Kidney (tissue), 14 donors: ENCODE data around the gene PIAS4. TPM values are rescaled to one million over a fixed set of nuclear protein-coding genes. Genes with fewer than 3 reads are reported as not detected.

Experiments used
- DNase-seq, 5 donors: peaks; one replicate each; pipeline ENCODE4 v3.0.0-alpha.2; 2013 to 2020
- FAIRE-seq: peaks from 2 replicates; lab custom pipeline; 2012; peaks lifted over from hg19 to GRCh38; lab: Jason Lieb, UNC
- H3K27ac ChIP-seq, 2 donors: one replicate each; pipeline ENCODE4 v1.7.0; 2013; ENCODE audit warnings: low read depth in 2 of 2, low read length in 2 of 2, inconsistent platforms in 1 of 2
- H3K27me3 ChIP-seq: one replicate; pipeline ENCODE4 v1.7.1; 2013; ENCODE audit warnings: low read length, inconsistent platforms; ENCODE audit not compliant: control insufficient read depth, insufficient read depth
- H3K36me3 ChIP-seq, 3 donors: one replicate each; pipeline versions ENCODE4 v1.7.0 to v1.7.1; 2013; ENCODE audit warnings: low read length in 3 of 3, control low read depth in 1 of 3, inconsistent platforms in 1 of 3; ENCODE audit not compliant: insufficient read depth in 3 of 3, control insufficient read depth in 2 of 3
- H3K4me1 ChIP-seq, 3 donors: one replicate each; pipeline versions ENCODE4 v1.7.0 to v1.7.1; 2013; ENCODE audit warnings: low read length in 3 of 3, inconsistent platforms in 1 of 3, low read depth in 1 of 3; ENCODE audit not compliant: control insufficient read depth in 2 of 3, insufficient read depth in 2 of 3
- H3K4me3 ChIP-seq, 3 donors: one replicate each; pipeline versions ENCODE4 v1.7.0 to v1.8.1; 2013; ENCODE audit warnings: low read length in 3 of 3, control low read depth in 1 of 3, inconsistent platforms in 1 of 3
- H3K9ac ChIP-seq, 3 donors: one replicate each; pipeline versions ENCODE4 v1.7.0 to v1.7.1; 2013; ENCODE audit warnings: low read length in 3 of 3, control low read depth in 1 of 3, inconsistent platforms in 1 of 3
- H3K9me3 ChIP-seq, 3 donors: one replicate each; pipeline versions ENCODE4 v1.7.0 to v1.7.1; 2013; ENCODE audit warnings: low read length in 3 of 3, control low read depth in 1 of 3, inconsistent platforms in 1 of 3; ENCODE audit not compliant: control insufficient read depth in 2 of 3, insufficient read depth in 1 of 3
- CTCF ChIP-seq: IDR thresholded peaks from 3 replicates; pipeline ENCODE4 v1.5.1; 2012; ENCODE audit warnings: mild to moderate bottlenecking, moderate library complexity, borderline replicate concordance; ENCODE audit not compliant: insufficient read depth; ENCODE audit errors: extremely low read depth
- intact Hi-C: fragments of 100-400 bp; cut with DNase I; formaldehyde crosslinking; loops from one replicate; pipeline ENCODE4 v1.11.1; 2022
- polyA plus RNA-seq: library from polyadenylated mRNA; stranded (reverse); fragments of 350-450 nt; fragmentation: Illumina TruSeq; extraction: RNeasy Lipid Tissue Mini Kit (QIAGEN cat#74804); gene quantifications from one replicate; pipeline ENCODE4 v1.2.3, GENCODE V29; 2014; ENCODE audit warnings: low read depth, low replicate concordance; ENCODE audit not compliant: insufficient read depth
- total RNA-seq: library from RNA; stranded (reverse); fragmentation: NEBNext Ultra II Directional; extraction: Animal tissue kit (Norgen Biotek cat#: 25700); gene quantifications from one replicate; pipeline ENCODE4 v1.2.1, GENCODE V29; 2021
- donor health status: control.
- donor health status: control.
- donor health status: control.
- donor health status: control.
- donor health status: control.
- donor health status: DM: yes; HTN: yes; CAD: no.
- donor health status: Normal renal cell carcinoma (clear cell type).

PIAS4 gene
- total and polyA plus RNA-seq, 2 donors from 2014 or later, result 9.8 to 25.0 TPM

GRCh38 chr19:3968556-3969434 lies 38.7 kb upstream of the PIAS4 start:
- Histone ChIP-seq H3K9ac (peak overlapping the region in 2 of 3 donors; percentile 15 to 62), H3K27ac (peak overlapping the region; percentile 67 to 92), H3K4me1 (peaks cover 0 to 12% (median 5%) of the 10 kb centered on the region in 3 donors), H3K36me3 (peaks cover 0 to 8% (median 2%) of the 10 kb centered on the region in 3 donors), H3K9me3 (no peaks in the 10 kb centered on the region), H3K4me3 (peak overlapping the region in 2 of 3 donors; percentile 7 to 39), H3K27me3 (no peaks in the 10 kb centered on the region)
- intact Hi-C loops, result no loop called here
- TF ChIP-seq CTCF, result no peak
- peak; percentile 87 to 98 (median 93) for DNase-seq
- FAIRE-seq, result no peak

DNA sequence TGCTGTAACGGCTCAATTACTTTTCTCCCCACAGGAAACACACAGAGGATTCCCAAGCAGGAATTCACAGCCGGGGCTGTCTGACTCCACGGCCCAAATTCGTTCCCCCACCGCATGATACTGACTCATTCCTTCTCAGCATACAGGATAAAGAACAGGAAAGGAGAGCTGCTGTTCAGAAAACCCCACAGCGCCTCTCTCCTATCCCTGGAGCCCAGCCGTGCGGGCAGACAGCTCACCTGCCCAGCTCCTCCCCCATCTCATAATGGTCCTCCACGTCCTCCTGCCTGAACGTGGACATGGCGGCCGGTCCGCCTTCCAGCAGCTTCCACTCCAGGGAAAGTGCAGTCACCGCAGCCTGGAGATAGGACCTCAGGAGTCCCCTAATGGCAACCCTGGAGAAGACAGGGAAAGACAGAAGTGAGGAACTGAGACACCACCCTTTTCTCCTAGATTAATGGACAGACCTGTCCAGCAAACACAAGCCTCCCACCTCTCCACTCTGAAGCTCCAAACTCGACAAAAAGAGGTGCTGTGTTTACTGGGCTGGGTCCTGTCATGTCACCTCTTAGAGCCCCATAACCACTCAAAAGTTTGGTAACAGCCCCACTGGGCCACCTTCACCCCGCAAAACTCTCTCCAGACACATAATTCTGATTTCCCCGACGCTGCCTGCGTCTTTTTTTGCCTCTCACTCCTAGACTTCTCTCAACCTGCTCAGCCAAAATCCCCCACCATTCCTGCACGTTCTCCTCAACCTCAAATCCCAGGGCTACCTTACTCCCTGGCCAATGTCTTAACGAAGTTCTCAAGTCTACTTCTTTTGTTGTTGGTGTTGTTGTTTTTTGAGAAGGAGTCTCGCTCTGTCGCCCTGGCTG lies 37.9 kb upstream of the PIAS4 start:
- TF ChIP-seq CTCF, result no peak
- Histone ChIP-seq H3K4me1 (peaks cover 0 to 12% (median 5%) of the 10 kb centered on the region in 3 donors), H3K36me3 (peaks cover 0 to 4% (median 2%) of the 10 kb centered on the region in 3 donors), H3K9me3 (no peaks in the 10 kb centered on the region), H3K9ac (peak overlapping the region; percentile 52 to 85 (median 62)), H3K27ac (peak overlapping the region; percentile 67 to 92), H3K27me3 (no peaks in the 10 kb centered on the region), H3K4me3 (peak overlapping the region; percentile 24 to 75 (median 72))
- FAIRE-seq (no peak), DNase-seq (peak in 2 of 5 donors; percentile 25 to 50)
- intact Hi-C loops, result no loop called here

- Histone ChIP-seq H3K4me3 (peak overlapping the region; percentile 24 to 75 (median 72)), H3K27ac (peak overlapping the region; percentile 83 to 92), H3K4me1 (peaks cover 0 to 12% (median 5%) of the 10 kb centered on the region in 3 donors), H3K36me3 (peaks cover 0 to 9% (median 2%) of the 10 kb centered on the region in 3 donors), H3K9ac (peak overlapping the region; percentile 52 to 85 (median 62)), H3K27me3 (no peaks in the 10 kb centered on the region), H3K9me3 (no peaks in the 10 kb centered on the region)
- no peak for TF ChIP-seq CTCF
- intact Hi-C loops, result no loop called here
- no peak for FAIRE-seq
- DNase-seq, result peak in 3 of 5 donors; percentile 43 to 86 (median 50)
These were observed 37.2 kb upstream of the PIAS4 start for GRCh38 chr19:3970313-3970807.
